Stimulated activated naive CD4-positive, alpha-beta T cell treated with Interleukin-2 at 50 U/mL for 16 hours (primary cell): ENCODE data around the gene PRKCB.

Experiments used
- DNase-seq: peaks from one replicate; lab custom pipeline; 2025; lab: John Stamatoyannopoulos, UW

PRKCB gene

DNA sequence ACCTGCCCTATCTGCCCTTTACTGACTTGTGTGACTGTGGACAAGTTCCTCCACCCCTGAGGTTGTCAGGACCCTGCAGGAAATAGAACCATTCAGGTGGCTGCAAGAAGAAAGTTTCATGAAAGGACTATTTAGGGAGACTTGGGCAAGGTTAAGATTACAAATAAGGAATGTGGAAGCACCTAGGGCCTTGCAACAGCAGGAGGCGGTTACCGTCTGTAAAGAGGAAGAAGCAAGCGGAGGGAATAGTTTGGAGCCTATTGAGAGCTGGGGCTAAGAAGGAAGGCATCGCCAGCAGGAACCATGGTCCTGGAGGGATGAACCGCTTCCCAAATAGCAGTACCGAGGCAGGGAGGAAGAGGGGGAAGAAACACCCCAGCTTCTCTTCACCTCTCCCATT is 132.4 kb downstream of the PRKCB start:
- no peak for DNase-seq

DNA sequence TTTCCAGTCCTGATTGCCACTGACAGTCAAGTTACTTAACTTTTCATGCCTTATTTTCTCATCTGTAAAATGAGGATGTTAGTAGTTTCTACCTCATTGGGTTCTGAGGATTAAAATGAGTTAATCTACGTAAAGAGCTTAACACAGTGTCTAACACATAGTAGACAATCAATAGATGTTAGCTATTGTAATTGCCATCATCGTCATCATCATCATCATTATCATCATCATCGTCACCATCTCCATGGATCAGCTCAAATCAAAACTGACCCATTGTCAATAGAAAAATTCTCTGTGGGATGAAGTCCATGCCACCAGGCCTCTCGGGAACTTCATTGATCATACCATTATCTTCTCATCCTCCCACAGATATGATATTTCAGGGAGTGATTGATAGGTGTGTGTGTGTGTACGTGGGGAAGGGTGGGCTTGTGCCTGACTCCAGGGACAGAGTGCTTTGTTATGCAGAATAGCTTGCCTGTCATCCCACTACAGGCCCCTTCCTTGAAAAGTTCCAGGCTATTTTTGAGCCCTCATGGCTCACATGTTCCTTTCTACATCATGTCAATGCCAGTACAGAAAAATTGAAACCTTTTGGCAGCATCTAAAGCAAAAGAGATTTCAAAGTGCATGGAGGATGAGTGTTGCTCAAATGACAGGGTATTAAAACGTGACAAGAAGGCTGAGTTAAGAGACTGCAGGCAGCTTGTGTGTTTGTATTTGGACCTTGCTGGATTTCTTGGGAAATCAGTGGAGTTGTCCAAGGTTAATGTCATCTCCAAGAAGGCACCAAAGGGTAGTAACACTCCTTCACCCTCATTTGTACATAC is 133.9 kb downstream of the PRKCB start:
- DNase-seq = no peak

DNA sequence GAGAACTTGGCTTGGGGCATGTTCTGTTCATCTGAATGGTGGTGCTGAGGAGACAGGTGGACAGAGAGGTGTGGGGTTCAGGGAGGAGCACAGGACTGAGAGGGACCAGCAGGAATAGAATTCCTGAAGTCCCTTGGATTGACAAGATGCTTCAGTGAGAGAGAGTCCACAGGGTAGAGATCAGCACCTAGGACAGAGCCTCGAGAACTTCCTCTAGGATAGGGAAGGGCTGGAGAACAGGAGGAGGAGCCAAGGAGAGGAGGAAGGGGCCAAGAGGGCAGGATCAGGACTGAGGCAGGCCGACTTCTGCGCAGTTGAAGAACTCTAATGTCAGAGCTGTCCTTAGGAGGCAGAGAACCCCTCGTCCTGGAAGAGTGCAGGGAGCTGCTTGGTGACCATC is 138.4 kb downstream of the PRKCB start:
- DNase-seq = no peak

DNA sequence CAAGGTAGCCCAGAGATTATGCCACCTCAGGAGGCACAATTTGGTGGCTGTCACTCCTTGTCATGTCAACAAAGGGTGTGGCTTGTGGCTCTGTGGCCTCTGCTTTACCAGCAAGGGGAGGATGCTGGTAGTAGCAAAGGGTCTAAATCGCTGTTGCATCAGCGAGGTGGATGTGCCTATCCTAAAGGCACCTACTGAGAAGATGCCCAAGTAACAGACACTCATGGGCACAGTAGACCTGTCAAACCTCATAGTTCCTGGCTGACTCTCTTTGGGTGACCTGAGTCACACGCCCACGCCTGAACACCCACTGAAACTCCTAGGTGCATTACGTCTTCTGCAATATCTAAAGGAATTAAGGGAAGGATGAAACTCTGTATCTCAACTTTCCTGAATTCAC is 139.5 kb downstream of the PRKCB start:
- peak; percentile 31 for DNase-seq

DNA sequence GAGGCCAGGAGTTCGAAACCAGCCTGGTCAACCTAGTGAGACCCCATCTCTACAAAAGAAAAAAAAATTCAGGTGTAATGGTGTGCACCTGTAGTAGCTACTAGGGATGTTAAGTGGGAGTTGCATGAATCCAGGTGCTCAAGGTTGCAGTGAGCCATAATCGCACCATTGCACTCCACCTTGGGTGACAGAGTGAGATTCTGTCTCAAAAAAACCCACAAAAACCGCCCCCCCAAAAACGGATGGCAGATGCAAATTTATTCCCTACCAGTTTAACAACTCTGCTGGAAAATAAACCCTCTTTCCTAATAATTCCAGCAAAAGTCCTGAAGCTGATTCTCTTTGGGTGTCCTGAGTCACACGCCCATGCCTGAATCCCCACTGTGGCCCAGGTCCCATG is 140.3 kb downstream of the PRKCB start:
- DNase-seq = no peak

DNA sequence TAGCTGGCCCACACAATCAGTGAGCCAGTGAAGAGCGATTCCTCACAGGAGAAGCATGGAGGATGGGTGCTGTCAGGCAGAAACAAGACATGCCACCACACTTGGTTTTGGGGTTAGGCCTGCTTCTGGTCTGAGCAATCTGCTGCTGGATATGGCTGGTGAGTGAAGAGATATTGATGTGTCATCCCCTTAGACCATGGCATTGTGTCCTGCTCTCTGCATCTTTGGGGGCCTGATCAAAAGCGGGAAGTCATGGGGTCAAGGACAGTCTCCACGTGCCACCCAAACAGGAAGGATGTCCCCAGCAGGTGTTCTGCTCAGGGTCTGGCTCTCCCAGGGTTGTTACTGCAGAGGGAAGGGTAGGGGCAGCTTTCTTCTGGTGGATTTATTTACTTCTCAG is 140.7 kb downstream of the PRKCB start:
- no peak for DNase-seq

DNA sequence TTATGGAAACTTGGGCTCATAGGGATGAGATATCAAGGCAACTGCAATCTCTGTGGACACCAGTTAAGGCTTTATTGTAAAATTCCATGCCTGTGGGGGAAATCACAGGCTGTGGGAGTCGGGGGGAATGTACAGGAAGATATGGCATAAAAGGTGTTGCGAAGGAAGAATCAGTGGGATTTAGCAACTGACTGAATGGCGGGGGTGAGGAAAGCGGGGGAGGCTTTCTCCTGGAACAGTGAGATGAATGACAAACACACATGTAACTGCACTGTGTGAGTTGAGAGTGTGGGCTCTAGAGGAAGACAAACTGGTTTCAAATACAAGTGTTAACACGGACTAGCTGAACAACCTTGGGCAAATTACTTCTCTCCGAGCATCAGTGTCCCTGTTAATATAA is 143.7 kb downstream of the PRKCB start:
- DNase-seq = no peak

DNA sequence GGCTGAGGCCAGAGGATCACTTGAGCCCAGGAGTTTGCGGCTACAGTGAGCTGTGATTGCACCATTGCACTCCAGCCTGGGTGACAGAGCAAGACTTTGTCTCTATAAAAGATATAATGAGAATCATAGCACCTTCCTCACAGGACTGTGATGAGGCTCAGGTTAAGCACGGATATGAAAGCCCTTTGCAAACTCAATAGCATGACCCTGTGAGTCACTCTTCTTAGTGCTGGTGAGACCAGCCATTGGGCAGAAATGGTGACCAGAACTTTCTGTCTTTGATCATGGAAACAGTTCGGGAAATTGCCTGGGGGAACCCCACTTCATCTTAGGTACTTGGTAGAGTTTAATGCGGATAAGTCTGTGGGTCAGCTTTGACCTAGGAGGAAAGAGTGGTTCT is 144.2 kb downstream of the PRKCB start:
- DNase-seq = no peak

DNA sequence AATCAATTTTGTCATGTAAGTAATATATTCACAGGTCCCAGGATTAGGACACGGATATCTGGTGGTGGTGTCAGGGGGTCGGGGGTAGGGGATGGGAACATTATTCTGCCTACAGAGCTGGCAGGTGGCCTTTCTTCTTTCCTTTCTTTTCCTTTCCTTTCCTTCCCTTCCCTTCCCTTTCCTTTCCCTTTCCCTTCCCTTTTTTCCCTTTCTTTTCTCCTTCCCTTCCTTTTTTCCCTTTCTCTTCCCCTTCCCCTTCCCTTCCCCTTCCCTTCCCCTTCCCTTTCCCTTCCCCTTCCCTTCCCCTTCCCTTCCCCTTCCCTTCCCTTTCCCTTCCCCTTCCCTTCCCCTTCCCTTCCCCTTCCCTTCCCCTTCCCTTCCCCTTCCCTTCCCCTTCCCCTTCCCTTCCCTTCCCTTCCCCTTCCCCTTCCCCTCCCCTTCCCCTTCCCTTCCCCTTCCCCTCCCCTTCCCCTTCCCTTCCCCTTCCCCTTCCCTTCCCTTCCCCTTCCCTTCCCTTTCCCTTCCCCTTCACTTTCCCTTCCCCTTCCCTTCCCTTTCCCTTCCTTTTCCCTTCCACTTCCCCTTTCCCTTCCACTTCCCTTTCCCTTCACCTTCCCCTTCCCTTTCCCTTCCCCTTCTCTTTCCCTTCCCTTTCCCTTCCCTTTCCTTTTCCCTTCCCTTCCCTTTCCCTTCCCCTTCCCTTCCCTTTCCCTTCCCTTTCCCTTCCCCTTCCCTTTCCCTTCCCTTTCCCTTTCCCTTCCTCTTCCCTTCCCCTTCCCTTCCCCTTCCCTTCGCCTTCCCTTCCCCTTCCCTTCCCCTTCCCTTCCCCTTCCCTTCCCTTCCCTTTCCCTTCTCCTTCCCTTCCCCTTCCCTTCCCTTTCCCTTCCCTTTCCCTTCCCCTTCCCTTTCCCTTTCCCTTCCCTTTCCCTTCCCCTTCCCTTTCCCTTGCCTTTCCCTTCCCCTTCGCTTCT is 145.9 kb downstream of the PRKCB start:
- no peak for DNase-seq

DNA sequence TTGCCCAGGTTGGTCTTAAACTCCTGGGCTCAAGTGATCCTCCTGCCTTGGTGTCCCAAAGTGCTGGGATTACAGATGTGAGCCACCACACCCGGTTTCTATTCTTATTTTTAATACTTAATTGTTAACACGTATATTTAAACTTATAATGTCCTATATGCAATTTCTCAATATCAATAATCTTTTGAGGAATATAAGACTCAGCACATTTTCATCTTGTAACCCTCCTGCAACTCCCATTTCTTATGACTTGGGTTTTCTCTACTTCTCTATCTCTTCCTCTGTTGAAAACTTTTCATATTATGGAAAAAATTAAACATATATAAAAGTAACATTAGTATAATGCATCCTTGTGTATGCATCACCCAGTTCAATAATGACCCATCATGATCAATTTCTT is 150.7 kb downstream of the PRKCB start:
- no peak for DNase-seq

DNA sequence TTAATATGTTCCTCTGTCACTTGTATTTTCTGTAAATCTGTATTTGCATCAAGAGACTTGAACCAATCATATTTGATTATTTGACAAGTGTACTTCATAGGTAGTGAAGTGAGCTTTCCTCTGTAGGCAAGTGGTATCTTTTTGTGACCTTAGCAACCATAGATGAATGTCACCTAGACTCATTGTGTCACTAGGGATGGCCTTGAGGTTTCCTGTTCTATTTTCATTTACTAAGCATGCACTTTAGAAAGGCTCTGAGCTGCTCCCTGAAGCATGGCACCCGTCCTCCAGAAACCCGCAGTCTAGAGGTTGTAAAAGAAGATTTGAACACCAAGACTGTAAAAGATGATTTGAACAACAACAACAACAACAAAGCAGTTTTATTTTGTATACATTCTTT is 151.7 kb downstream of the PRKCB start:
- DNase-seq = no peak

DNA sequence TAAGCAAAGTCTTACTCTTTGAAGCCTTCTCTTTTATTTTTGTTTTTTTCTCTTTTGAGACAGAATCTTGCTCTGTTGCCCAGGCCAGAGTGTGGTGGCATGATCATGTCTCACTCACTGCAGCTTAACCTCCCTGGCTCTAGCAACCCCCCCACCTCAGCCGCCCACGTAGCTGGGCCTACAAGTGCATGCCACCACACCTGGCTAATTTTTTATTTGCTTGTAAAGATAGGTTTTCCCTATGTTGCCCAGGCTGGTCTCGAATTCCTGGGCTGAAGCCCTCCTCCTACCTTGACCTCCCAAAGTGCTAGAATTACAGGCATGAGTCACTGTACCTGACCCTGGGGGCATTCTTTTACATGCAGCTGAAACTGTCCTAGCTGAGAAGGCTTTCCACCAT is 154.7 kb downstream of the PRKCB start:
- no peak for DNase-seq

DNA sequence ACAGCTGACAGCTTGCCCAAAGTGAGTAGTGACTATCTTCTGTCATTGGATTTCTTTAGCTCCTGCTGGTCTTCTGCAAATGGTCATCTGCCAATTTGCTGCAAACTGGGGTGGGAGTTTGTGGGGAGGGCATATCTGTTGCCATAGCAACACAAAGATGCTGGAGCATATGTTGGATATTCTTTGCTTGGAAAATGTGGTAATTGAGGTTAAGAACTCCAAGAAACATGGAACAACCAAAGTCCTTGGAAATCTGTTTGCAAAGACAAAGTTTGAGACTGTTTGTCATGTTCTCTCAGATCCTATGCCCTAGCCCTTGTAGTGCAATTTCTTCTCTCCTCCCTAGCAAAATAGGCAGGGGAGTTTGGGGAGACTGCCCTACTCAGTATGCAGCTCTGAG is 155.3 kb downstream of the PRKCB start:
- DNase-seq = no peak

DNA sequence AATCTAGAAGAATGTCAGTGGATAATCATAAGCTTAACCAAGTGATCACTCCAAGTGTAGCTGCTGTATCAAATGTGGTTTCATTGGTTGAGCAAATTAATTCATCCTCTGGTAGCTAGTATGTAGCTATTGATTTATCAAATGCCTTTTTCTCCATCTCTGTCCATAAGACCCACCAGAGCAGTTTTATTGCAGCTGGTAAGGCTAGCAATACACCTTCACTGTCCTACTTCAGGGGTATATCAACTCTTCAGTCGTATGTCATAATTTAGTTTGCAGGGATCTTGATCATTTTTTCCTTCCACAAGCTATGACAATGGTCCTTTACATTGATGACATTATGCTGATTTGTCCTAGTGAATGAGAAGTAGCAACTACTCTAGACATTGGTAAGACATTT is 158.8 kb downstream of the PRKCB start:
- DNase-seq = no peak

DNA sequence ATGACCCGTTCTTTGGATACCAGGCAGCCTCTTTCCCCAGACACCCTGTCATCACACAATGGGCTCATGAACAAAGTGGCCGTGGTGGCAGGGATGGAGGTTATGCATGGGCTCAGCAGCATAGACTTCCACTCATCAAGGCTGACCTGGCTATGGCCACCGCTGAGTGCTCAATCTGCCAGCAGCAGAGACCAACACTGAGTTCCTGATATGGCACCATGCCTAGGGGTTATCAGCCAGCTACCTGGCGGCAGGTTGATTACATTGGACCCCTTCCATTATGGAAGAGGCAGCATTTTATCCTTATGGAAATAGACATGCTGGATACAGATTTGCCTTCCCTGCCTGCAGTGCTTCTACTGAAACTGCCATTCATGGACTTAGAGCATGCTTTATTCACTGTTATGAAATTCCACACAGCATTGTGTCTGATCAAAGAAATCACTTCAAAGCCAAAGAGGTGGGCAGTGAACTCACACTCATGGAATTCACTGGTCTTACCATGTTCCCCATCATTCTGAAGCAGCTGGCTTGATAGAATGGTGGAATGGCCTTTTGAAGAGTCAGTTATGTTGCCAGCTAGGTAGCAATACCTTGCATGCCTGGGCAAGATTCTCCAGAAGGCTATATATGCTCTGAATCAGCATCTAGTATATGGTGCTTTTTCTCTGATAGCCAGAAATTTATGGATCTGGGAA is 160.6 kb downstream of the PRKCB start:
- DNase-seq = no peak

DNA sequence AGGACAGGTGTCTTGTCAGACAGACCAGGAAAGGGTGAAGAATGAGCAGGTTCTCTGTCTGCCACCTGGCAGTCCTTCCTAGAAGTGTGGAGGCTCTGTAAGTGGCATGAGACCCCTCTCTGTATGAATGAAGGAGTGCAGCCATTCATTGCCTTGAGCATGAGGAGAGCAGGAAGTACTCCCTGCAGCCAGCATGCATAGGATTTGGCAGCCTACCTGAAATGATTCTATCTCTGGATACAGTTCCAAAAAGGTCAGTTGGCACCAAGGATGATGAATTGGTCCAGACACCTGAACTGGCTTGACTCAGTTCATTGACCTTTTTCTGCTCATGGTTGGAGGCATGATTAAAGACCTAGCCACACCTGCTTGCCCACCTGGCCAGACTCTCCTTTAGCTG is 163.0 kb downstream of the PRKCB start:
- no peak for DNase-seq

DNA sequence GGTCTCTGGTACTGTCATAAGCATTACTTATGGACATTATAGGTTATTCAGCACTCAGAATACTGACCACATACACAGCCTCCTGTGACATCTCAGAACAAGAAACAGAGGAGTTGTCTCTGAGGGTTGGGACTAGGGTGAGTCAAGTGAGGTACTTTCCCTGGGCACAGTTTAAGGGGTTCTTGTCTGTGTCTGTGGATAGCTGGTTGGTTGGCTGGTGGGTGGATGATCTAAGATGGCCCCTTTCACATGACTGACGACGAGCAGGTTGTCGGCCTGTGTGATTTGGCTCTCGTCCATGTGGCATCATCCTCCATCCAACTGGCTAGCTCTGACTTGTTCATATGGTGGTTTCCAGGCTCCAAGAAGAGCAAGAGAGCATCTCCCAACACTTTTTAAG is 163.9 kb downstream of the PRKCB start:
- peak; percentile 75 for DNase-seq

DNA sequence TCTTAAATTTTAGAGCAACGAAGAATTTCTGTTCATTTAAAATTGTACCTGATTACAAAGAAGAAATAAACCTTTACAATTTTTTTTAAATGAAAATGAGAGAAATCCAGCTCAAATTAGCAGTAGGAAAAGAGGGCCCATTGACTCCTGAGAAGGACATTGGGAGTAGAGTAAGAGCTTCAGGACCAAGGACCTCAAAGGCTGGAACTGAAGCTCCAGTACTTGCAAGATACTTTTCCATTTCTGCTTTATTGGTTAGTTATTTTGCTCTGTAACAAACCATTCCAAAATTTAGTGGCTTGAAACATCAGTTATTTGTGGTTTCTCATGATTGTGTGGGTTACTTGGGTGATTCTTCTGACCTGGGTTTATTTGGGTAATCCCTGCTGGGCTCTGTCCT is 165.9 kb downstream of the PRKCB start:
- no peak for DNase-seq

DNA sequence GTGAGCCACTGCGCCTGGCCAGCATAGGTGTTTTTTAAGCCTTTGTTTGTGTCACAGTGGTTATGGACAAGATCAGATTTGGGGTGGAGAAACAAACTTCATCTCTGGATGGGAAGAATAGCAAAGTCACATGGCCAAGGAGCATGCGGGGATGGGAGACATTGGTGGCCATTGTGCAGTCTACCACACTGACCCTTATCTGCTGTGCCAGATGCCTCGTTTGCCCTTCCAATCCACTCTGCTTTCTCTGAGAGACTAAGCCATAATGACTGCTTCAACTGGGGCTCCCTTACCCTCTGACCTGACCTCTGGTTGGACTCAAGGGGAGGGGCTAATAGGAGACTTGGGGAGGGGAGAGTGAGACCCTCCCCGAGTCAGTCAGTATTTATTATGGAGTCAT is 166.8 kb downstream of the PRKCB start:
- DNase-seq = no peak

DNA sequence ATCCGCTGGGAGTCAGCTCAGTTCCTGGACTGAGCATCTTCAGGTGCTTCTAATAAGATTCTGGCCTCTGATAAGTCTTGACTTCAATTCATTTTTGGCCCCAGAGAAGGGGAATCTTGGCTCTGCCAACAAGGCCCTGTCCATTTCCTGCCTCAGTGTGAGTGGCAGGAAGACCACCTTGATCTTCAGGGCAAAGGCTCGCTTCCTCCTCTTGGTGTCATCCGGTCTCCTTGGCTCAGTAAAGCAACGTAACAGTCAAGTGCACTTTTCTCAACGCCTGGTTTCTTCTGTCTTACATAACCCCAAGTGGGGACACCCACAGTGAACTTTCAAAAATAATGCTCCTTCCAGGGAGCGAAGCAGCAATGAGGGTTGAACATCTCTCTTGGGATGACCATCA is 169.8 kb downstream of the PRKCB start:
- no peak for DNase-seq

DNA sequence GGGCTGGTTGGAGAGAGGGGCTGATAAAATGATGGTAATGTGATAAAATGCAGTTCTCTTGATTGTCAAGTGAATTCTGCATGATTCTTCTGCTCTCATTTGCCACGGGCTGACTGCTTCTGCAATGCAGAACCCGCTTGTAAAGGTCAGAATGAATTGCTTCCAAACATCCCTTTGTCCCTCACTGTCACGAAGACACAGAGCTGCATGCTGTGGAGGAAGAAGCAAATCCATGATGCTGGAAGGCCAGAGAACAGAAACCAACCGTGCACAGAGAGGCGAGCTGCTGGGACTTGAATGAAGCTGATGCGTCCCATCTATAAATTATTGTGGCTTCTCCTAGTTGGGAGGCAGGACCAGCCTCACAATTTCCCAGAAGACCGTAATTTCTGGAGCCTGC is 171.6 kb downstream of the PRKCB start:
- DNase-seq = no peak

DNA sequence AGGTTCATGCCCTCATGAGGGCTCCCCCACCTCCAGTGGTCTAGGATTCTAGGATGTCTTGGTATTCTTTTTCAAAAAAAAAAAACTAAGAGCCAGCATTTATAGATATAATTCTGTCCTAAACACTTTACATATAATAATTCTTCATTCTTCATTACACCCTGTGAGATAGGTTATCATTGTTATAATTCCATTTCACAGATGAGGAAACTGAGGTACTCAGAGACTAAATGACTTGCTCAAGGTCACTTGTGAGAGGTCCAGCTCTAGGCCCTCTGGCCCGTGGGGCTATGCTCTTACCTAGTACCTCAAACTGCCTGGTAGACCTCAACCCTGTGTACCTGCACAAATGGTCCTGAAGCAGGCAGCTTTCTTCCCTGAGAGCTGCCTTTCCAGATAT is 172.2 kb downstream of the PRKCB start:
- no peak for DNase-seq

DNA sequence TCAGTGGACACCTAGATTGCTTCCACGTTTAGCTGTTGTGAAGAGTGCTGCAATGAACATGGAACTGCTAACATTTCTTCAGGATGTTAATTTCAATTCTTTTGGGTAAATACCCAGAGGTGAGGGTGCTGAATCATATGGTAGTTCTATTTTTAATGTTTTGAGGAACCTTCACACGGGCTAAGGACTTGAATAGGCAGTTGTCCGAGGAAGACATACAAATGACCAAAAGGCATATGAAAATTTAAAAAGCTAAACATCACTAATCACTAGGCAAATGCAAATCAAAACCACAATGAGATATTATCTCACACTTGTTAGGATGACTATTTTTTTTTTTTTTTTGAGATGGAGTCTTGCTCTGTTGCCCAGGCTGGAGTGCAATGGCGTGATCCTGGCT is 173.3 kb downstream of the PRKCB start:
- DNase-seq = no peak
